GM21528 (cell line): Measurements from ENCODE around the gene SNTG2.

Experiments used
- ATAC-seq: cut with Tn5 transposase; IDR thresholded peaks from one replicate; pipeline ENCODE4 v1.9.1; 2021; ENCODE audit warnings: mild to moderate bottlenecking, moderate library complexity; ENCODE audit not compliant: unreplicated experiment, low FRiP score

The SNTG2 gene

GRCh38 chr2:981759-982158 is 31.1 kb downstream of the SNTG2 start:
- no peak for ATAC-seq

DNA sequence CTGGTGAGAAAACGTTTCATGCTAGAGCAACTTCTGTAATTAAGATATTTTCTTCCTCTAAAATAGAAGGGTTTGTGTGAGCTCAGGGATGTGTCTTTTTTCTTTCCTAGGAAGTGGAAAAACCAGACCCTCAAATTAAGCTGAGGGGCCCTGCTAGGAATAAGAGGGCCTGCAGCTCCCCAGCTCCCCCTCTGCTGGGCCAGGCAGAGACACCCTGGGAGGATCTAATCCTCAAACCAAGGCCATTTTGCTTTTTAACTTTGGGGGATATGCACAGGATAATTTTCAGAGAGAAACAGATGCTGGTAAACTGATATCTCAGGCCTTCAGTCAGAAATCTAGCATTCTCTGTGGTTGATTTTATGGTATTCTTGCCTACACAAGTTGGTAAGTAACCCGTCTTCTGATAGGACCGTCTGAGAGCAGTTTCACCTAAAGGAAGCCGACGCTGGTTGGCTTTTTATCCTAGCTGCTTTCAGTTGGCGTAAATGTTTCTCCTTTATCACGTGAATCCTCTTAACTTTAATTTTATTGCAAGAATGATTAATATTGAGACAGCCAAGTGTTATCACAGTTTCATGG is 34.8 kb downstream of the SNTG2 start:
- no peak for ATAC-seq

DNA sequence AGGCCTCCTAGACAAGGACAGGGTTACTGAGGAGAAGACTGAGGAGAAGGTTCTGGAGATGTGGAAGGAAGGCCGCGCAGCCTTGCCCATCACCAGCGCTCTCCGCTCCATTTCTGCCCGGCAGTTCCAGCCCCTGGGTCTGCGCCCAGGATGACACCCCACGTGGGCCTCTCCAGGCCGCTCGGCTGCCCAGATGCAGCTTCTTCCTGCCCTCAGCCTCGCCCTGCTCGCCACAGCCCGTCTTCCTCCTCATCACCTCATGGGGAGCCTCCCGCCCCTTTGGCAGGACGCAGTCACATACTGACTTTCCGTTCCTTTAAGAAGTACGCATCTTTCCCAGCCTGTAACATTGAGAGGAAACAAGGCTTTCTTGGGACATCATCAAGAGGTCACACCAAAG is 37.1 kb downstream of the SNTG2 start:
- ATAC-seq: no peak

GRCh38 chr2:989781-990467 is 39.3 kb downstream of the SNTG2 start:
- ATAC-seq: no peak

GRCh38 chr2:990970-991369 is 40.3 kb downstream of the SNTG2 start:
- ATAC-seq: no peak

DNA sequence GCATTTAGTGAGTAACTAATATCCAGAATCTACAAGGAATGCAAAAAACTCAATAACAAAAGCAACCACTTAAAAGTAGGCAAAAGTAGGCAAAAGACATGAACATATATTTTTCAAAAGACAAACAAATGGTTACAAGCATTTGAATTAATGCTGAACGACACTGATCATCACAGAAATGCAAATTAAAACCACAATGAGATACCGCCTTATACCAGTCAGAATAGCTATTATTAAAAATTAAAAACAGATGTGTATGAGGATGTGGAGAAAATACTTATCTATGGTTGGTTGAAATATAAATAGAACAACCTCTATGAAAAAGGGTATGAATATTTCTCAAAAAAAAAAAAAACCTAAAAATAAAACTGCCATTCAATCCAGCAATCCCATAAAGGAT is 51.7 kb downstream of the SNTG2 start:
- ATAC-seq: no peak

- ATAC-seq: no peak
Observed at GRCh38 chr2:1004398-1004797, 53.7 kb downstream of the SNTG2 start.

- no peak for ATAC-seq
Observed at GRCh38 chr2:1010415-1010930, 59.8 kb downstream of the SNTG2 start.

DNA sequence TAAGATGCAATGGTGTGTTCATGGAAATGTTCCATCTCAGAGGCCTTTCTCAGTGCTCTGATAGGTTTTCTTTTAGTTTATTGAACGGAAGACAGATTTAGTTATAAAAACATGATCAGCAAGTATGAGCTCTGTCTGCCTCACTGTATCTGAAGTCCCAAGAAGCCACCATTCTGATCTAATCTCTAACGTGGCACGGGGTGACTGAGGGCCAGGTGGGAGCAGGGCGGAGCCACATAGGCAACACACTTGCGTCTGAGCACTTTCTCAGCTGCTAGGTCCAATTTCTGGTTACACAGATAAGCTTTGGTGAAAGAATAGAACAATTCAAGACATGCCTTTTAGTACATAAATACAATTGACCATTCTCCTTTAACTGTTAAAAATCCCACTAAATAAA is 60.4 kb downstream of the SNTG2 start:
- ATAC-seq: no peak

GRCh38 chr2:1011985-1012384 is 61.3 kb downstream of the SNTG2 start:
- no peak for ATAC-seq

DNA sequence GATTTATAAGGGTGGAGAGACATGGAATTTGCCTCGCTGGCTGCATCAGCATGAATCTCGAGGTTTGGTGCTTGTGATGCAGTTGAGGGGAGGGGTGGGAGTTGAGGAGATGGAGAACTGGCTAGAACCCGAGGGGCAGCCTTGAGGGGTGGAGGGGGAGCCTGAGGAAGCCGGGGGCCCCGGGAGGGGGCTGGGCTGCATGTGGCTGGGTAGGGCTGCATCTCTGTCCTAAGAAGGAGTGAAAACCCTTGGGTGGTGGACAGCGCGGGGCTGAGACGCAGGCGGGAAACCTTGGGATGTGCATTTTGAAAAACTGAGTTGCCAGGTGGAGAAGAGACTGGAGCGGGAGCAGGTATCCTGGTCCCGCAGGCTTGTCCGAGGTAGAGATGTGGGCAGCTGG is 64.2 kb downstream of the SNTG2 start:
- no peak for ATAC-seq

GRCh38 chr2:1016500-1016899 is 65.9 kb downstream of the SNTG2 start:
- ATAC-seq: no peak

DNA sequence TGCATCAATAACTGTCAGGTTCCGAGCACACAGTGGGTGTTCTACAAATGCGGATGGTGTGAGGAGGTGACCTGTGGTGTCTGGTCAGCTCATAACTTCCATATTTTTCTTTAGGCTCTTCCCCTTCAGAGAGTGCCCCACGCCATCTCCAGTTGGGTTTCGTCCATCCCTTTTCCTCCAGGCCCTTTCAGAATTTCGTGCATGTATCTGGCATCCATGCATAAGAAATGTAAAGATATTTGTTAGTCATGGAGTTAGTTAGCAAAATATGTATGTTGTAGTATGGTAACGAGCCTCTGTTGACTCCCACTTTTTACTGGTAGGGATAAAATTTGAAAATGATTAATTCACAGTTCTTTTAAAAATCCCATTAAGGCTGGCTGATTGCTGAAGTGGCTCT is 67.2 kb downstream of the SNTG2 start:
- ATAC-seq: no peak

GRCh38 chr2:1020206-1020605 is 69.6 kb downstream of the SNTG2 start:
- no peak for ATAC-seq

- no peak for ATAC-seq
Observed at GRCh38 chr2:1022178-1022577, 71.5 kb downstream of the SNTG2 start.

DNA sequence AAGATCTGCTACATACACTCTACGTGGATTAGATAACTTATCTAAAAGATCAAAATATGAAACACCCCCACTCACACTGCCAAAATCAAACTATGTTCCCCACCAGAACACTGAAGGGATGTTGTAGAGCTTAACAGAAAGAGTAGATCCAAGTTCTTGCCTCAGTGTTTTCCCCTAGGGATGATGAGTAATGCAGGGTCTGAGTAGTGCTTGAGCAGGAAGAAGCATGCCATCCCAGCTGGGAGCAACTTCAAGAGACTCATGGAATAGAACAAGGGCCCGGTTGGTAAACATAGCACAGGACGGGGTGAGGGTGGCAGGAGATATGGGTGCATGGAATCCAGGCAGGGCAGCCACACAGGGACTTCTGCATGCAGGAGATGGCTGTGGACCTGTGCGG is 74.3 kb downstream of the SNTG2 start:
- ATAC-seq: no peak

DNA sequence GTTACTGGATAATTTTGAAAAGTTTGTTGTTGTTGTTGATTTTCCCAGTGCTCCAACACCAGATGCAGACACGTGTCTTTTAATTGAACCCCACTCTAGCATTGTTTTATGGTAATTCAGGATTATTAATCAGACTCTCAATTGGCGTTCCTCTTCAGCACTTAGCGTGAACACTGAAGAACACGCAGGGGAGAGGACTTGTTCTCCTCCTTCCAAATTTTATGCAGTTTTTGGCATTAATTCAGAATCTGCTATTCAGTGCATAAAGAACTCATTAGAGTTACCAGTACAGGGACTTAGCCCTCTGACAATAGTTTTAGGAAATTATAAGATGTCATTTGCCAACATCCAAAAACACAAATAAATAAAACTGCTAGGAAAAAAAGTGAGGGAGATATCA is 75.5 kb downstream of the SNTG2 start:
- no peak for ATAC-seq

- ATAC-seq: no peak
Observed at GRCh38 chr2:1028831-1029230, 78.2 kb downstream of the SNTG2 start.

GRCh38 chr2:1032030-1032429 is 81.4 kb downstream of the SNTG2 start:
- ATAC-seq: no peak

DNA sequence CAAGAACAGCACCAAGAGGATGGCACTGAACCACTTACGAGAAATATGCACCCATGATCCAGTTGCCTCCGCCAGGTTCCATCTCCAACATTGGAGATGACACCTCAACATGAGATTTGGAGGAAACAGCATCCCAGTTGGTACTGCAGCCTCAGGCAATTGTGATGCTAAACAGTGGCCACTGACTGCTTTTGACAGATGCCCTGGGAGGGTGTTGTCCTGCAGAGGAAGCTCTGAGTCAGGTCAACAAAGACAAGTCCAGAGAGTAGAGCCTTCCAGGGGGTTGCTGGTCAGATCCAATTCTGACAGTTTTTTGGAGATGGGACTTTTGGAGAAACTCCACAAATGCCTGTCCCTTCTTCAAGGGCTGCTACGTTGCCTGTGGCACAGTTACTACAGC is 82.4 kb downstream of the SNTG2 start:
- ATAC-seq: no peak

GRCh38 chr2:1037066-1037465 is 86.4 kb downstream of the SNTG2 start:
- no peak for ATAC-seq

GRCh38 chr2:1039549-1039948 is 88.9 kb downstream of the SNTG2 start:
- no peak for ATAC-seq
